Putamen (tissue), 1 donor: ENCODE data around the gene TTLL7.

ENCODE experiments used
- DNase-seq: peaks from one replicate; pipeline ENCODE4 v3.0.0-alpha.2; 2016; ENCODE audit warnings: low spot score

Gene TTLL7, protein sequence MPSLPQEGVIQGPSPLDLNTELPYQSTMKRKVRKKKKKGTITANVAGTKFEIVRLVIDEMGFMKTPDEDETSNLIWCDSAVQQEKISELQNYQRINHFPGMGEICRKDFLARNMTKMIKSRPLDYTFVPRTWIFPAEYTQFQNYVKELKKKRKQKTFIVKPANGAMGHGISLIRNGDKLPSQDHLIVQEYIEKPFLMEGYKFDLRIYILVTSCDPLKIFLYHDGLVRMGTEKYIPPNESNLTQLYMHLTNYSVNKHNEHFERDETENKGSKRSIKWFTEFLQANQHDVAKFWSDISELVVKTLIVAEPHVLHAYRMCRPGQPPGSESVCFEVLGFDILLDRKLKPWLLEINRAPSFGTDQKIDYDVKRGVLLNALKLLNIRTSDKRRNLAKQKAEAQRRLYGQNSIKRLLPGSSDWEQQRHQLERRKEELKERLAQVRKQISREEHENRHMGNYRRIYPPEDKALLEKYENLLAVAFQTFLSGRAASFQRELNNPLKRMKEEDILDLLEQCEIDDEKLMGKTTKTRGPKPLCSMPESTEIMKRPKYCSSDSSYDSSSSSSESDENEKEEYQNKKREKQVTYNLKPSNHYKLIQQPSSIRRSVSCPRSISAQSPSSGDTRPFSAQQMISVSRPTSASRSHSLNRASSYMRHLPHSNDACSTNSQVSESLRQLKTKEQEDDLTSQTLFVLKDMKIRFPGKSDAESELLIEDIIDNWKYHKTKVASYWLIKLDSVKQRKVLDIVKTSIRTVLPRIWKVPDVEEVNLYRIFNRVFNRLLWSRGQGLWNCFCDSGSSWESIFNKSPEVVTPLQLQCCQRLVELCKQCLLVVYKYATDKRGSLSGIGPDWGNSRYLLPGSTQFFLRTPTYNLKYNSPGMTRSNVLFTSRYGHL

DNA sequence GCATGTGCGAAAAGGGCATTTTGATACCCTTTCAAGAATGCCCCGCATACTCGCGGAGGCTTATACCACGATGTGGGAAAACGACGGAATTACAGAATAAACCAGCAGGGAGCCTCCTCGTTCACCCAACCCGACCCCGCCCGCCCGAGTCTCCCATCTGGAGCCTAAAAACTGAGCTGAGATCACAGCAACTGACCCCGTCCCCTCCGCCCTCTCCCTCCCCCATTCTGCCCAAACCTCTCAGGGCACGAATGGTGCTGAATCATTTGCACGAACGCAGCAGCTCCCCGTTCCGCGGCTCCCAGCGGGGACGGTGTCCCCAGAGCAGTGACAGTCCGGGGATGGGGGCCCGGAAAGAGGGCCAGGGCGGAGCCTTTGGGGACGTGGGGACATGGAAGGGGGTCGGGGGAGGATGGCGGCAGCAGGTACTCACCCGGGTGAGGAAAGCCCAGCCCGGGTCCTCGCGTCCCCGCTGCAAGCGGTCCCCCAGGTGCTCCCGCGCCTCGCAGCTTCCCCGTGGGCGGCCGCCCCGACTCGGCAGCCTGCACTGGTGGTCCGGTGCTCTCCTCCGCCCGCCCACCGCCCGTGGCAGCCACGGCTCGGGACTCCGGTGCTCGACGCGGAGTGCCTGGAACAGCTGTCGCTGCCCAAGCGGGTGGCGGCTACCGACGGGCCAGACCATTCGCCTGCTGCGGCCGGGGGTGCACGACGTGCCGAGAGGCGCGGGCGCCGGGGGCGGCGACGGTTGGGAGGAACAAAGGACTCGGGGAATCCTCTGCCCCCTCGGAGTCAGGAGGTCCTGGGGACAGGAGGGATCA lies at the start of gene TTLL7:
Gene TTLL7, minus strand, starts transcription at position 635 of the 818 bp plus-strand sequence. CDS start 46,921 bp downstream, outside the sequence.
- peak; percentile 87 for DNase-seq

DNA sequence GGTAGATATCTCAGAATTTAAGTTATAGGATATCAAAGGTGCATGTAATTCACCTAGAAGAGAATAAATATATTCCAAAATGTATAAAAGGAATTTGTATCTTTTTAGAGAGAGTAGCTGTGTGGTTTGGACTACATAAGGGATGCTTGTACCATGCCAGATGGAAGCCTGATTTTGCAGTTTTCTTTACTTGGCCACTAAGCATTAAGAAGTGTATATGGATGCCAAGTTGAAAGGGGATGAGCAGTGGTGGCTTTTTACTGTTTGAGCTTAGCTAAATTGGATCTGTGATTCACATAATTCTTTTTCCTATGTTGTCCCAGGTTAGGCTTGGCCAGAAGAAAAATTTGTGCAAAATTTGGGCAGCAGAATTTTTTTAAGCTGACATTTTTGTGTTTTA lies 43.5 kb upstream of the TTLL7 start:
- DNase-seq: no peak

DNA sequence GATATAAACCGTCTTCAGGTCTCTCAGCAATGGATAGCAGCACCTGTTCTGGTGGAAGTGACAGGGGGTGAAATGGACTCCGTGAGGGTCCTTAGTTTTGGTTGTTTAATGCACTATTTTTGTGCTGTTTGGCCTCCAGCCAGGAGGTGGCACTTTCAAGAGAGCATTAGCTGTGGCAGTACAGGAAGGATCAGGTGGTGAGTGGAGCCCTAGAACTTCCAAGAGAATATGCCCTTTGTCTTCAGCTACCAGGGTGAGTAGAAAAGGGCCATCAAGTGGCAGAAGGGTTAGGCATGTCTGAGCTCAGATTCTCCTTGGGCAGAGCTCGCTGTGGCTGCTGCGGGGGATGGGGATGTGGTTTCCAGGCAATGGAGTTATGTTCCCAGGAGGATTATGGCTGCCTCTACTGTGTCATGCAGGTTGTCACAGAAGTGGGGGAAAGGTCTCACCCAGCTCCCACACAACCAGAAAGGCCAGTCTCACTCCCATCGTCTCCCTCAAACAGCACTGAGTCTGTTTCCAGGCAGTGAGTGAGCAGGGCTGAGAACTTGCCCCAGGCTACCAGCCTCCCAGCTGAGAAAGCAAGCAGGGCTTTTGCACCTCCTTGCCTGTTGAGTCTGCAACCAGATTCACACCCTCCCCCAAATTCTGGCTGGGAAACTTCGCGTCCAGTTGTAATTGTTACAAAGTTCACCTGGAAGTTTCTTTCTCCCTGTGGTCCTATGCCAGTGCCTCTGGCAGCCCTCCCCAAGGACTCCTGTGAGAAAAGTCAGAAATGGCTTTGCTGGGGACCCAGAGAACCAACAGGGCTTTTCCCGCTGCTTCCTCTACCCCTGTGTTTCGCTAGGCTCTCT lies 39.1 kb upstream of the TTLL7 start:
- DNase-seq: no peak

DNA sequence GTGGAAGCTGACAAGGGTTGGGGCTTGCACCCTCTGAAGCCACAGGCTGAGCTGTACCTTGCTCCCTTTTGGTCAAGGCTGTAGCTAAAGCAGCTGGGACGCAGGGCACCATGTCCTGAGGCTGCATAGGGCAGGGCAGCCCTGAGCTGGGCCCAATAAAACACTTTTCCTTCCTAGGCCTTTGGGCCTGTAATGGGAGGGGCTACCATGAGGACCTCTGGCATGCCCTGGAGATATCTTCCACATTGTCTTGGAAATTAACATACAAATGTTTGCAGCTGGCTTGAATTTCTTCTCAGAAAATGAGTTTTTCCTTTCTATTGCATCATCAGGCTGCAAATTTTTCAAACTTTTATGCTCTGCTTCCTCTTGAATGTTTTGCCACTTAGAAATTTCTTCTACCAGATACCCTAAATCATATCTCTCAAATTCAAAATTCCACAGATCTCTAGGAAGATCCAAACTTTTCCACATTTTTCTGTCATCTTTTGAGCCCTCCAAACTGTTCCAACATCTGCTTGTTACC lies 32.9 kb upstream of the TTLL7 start:
- DNase-seq: no peak

DNA sequence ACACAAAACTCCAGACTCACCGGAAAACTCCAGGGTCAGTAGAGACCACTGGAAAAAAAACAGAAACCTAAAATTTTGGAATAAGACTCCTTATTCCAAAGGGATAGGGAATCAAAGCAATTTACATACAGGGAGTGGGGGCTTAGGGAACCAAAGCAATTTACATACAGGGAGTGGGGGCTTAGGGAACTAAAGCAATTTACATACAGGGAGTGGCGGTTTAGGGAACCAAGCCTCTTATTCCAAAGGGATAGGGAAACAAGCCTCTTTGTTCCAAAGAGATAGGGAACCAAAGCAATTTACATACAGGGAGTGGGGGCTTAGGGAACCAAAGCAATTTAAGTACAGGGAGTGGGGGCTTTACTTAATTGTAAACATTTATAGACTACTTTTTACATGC lies 28.4 kb upstream of the TTLL7 start:
- DNase-seq: no peak

DNA sequence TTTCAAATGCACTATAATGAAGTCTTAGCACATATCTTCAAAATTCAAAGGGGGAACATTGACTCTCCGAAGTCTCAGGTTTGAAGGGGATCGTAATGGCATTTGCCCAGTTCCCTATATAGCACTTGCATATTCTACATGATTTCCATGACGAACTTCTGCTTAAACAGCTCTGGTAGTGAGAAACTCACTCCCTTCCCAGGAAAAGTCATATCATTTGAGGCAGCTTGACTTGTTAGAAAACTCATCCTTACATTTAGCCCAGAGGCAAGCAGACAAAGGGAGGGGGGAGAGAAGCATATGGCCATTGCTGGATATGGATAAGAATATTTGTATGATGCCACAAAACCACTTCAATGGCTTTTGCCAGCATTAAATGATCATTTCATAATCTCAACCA lies 27.0 kb upstream of the TTLL7 start:
- DNase-seq: no peak

DNA sequence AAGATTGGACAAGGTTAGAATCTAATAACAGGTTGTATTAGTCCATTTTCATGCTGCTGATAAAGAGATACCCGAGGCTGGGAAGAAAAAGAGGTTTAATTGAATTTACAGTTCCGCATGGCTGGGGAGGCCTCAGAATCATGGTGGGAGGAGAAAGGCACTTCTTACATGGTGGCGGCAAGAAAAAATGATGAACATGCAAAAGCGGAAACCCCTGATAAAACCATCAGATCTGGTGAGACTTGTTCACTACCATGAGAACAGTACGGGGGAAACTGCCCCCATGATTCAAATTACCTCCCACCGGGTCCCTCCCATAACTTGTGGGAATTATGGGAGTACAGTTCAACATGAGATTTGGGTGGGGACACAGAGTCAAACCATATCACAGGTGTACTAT lies 22.9 kb upstream of the TTLL7 start:
- DNase-seq: no peak

DNA sequence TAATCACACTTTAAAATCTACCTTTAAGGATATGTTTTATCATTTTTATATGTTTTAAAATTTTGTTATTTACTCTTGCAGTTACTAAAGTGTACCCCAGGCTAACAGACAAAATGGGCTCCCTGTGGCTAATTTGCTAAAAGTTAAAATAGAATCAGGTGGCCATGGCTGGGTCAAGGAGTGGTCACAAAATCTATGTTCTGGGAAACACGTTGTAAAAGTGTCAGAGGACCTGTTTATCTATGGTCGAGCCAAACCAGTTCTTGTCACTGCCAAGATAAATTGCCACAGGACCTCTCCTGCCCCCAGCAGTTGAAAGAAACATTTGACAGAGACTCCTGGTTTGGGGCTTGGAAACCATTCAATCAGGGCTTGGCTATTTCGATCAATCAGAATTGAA lies 21.2 kb upstream of the TTLL7 start:
- DNase-seq: no peak

DNA sequence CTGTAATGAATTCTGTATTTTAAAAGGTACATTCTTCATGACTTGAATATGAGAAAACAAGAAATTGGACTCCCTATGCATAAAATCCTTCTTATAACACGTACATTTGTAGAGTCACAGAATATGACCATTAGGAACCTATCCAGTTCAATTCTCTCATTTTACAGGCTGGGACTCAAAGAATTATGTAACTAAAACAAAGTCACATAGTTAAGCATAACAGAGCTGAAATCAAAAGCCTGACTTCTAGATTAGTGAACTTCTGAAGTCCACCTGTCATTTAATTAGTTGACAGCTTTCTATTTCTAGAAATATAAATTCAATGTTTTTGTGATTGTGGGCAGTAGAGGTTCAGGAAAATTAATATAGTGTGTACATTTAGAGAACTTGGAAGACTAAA lies 20.3 kb upstream of the TTLL7 start:
- DNase-seq: no peak

DNA sequence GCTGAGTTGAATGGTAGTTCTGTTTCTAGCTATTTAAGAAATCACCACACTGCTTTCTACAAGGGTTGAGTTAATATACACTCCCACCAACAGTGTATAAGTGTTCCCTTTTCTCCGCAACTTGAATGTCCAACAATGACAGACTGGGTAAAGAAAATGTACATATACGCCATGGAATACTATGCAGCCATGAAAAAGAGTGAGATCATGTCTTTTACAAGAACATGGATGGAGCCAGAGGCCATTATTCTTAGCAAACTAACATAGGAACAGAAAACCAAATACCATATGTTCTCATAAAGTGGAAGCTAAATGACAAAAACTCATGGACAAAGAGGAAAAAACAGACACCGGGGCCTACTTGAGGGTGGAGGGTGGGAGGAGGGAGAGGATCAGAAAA lies 14.8 kb upstream of the TTLL7 start:
- no peak for DNase-seq

DNA sequence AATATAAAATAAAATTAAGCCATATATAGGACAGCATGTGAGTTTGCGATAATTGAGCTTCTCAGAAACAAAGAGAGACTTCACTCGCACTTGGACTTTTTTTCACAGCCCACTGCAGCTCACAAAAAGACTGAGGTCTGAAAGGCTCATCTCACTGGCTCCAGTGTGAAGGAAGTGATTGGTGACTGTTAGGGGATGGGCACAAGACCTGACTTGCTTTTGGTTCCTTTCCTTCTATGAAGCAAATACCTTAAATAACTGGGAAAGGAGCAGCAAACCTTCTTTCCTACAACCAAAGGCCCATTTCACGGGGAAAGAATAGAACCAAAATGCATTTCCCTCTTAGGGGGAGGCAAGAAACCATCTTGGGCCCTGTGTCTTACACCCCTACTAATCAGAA lies 13.1 kb upstream of the TTLL7 start:
- no peak for DNase-seq

DNA sequence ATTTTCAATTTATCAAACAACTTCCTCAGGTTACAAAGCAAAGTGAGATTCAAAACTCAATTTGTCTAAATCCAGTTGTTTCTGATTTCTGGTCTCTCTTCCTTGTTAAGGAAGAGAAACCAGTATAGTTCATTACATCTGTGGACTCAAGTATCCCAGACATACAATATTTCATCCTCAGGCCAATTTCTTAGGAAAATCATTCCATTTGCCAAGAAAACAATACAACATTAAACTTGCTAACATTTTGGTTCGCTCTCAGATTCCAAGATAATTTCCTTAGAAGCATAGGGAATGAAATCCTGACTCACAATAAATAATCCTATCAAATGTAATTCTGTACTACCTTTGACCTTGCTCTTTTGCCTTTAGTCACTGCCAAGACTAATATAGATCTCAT lies 11.2 kb upstream of the TTLL7 start:
- no peak for DNase-seq

DNA sequence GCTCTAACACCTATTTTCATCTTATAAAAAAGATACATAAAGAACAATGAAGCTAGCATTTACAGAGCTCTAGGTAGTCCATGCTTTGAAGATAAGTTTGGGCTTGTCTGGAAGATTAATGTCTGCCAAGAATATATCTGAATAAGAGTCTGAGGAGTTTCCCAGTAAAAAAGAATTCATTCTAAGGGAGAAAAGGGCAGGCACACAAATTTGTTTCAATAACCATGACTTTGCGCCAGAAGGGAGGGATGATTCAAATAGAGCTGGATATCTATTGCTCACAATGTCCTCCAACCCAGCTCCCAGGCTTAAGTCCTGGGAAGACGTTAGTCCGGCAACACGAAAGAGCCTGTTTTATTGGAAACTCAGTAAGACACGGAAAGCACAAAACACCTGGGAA lies 9.7 kb upstream of the TTLL7 start:
- DNase-seq: no peak

DNA sequence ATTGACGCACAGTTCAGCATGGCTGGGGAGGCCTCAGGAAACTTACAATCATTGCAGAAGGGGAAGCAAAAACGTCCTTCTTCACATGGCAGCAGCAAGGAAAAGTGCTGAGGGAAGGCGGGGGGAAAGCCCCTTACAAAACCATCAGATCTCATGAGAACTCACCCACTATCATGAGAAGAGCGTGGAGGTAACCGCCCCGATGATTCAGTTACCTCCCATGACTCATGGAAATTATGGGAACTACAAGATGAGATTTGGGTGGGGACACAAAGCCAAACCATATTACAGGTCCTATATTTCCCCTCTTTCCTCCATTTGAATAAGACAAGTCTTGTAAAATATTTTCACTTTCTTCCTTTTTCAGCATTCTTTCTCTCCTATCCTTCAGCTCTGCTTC lies 7.7 kb upstream of the TTLL7 start:
- no peak for DNase-seq

DNA sequence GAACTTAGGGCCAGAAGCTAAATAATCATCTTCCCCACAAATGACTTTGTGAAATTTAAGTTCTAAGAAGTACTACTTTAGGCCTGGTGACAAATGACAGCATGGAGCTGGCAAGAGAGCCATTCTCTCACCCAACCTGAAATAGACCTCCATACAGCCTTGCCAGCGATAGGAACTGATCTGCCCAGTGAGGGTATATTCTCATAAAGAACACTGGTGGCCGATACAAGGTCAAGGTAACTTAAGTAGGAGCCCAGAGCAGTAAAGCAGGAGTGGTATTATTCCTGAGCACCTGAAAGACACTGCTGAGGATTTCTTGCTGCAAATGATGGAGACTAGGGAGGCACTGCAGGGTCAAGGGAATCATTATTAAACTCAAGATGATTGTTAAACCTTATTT lies 2.6 kb upstream of the TTLL7 start:
- DNase-seq: no peak

DNA sequence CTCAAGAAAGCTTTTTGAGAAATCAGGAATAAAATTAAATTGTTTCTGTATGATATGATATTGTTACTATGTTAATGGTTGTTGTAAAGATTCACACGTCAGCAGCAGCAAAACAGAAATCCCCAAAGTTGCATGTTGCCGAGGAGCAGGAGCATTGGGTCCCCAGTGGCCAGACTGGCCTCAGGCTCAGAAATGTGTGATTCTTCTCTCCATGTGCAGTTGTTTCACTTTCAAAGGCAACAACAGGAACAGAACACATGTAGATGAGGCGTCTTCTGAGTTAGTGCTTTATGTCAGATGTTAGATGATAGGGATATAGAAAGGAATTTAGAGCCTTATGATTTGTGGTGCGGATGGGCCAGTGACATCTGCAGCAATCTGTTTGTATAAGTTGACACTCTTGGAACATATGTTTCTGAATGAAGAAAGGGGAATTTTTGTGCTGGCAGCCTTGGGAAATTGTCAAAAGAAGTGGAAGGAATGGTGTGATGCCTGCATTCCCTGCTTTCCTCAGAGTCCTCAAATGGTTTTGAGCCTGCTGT lies 2.1 kb upstream of the TTLL7 start:
- no peak for DNase-seq

DNA sequence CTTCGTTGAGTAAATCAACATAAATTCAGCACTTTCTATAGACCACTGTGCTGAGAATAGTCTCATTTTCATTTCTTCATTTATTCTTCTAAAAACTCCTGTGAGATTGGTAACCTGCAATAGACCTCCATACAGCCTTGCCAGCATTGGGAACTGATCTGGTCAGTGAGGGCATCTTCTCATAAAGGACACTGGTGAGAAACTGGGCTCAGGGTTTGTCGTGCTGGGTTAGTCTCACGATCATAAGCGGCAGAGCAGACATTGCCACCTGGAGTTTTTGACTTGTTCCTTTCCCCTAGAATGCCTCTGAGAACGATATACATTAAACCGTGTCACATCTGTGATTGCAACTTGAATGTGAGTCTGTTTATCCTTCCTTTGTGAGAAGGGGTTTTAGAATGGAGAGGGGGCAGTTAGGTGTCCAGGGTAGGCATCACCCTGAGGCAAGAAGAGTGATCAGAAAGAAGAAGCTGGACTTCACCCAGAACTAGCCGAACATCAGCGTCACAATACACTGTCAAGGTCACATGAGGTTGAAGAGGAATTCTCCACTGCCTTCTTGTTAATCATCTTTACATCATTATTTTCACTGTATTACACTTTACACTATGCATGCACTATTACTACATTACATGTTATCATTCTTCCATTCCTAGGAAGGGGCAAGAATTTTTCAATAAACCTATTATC lies 1.4 kb upstream of the TTLL7 start:
- DNase-seq: no peak

DNA sequence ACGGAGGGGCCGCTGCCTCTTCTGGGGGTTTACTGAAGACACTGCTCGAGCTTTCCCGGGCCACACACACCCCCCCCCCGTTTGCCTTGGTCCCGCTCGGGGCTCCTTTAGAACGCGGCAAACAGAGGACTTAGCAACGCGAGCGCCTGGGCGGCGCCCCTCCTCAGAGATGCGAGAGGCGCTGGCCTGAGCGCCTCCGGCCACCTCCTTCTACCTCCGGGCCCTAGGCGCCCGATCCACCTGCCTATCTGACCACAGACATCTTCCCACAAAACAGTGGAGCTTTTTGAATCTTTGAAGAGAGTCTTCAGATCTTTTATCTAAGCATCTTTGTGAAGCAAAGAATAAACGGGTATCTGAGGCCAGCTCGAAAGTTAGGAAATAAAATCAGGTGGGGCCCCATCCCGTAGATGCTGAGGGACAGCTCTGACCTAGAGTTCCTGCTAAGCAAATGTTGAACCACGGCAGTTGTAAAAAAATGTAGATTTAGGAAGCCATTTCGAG lies 436 bp upstream of the TTLL7 start:
- peak; percentile 88 for DNase-seq

DNA sequence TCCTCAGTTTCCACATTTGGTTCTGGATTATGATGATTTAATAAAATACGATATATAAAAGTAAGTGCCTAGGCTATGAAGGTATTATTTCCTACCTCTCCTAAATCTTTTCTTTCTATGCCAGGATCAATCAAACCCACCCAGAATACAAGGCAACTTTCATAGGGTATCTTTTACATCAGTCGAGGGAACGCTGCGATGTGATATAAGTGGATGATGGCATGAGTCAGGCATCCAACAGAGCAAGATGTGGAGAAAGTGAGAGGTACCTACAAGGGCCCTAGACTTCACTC lies 781 bp downstream of the TTLL7 start:
- no peak for DNase-seq

DNA sequence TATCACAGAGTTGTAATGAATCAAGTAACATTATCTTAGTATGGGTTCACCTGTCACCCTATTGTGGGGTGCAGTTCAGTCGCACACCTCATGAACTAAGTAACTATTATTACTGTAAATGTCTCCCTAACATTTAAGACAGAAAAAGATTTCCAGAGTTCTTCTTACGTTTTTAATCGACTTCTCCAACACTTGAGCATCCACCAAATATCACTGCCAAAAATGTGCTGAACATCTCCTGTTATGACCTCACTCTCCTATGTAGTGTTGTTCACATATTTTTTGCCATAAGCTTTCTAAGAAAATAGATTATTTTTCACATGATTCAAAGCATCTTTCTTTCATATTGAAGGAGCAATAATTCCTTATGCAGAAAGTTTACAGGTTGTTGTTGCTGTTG lies 1.3 kb downstream of the TTLL7 start:
- DNase-seq: no peak
